Measurements from ENCODE around the gene IQUB.

DNA sequence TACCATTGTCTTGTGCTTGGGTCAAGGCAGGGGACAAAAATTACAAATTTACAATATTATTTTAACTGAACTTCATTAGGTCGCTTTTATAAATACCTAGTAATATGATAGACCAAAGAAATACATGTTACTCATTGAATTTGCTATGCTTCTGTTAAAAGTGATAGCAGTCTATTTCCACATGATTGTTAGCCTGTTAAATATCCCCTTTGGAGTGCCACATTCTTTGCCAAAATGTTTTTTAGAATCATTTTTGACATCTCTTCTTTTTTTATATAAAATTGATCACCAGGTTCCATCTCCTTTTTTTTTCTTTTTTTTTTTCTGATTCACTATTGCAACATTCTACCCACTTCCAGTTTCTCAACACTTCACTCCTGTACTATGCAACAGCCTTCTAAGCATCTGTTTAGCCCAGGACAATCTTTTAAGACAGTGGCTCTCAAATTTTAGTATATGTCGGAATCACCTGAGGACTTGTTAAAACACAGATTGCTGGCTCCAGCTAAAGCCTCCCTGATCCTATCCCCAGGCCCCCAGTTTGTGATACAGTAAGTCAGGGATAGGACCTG is 39.6 kb upstream of the IQUB start:
- TF ChIP-seq, protein P1, sequence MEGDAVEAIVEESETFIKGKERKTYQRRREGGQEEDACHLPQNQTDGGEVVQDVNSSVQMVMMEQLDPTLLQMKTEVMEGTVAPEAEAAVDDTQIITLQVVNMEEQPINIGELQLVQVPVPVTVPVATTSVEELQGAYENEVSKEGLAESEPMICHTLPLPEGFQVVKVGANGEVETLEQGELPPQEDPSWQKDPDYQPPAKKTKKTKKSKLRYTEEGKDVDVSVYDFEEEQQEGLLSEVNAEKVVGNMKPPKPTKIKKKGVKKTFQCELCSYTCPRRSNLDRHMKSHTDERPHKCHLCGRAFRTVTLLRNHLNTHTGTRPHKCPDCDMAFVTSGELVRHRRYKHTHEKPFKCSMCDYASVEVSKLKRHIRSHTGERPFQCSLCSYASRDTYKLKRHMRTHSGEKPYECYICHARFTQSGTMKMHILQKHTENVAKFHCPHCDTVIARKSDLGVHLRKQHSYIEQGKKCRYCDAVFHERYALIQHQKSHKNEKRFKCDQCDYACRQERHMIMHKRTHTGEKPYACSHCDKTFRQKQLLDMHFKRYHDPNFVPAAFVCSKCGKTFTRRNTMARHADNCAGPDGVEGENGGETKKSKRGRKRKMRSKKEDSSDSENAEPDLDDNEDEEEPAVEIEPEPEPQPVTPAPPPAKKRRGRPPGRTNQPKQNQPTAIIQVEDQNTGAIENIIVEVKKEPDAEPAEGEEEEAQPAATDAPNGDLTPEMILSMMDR (IDR thresholded peaks at IDR 0.05), result no peak
- no peak for TF ChIP-seq POLR2A (IDR thresholded peaks at IDR 0.05)
- TF ChIP-seq EP300 (IDR thresholded peaks at IDR 0.05), result no peak
- TF ChIP-seq POLR2AphosphoS5 (IDR thresholded peaks at IDR 0.05), result no peak

All from sigmoid colon (tissue), 4 donors.